ENCODE results near the gene MAP1B. TPM values are rescaled to one million over a fixed set of nuclear protein-coding genes. Genes with fewer than 3 reads are reported as not detected.

Gene MAP1B
- total RNA-seq, 1 experiment from 2014 or later, result 8.9 TPM

DNA sequence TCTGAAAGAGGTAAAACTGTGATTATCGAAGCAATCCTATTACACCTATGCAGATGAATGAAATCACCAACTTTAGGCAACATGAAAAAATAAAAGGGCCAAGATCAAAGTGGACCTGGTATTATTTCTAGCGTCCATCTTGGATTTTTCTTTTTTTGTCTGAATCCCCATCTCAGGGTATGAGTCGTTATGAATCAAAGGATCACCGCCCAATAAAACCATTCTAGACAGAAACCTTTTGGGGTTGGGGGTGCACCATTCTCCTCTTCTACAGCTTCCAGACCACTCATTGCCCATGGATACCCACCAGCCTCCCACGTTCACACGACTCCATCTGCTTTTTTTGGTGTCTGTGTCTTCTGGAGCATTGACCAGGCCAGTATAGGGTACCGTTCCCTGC lies 33.4 kb downstream of the MAP1B start:
- Histone ChIP-seq H3K4me1 (ENCODE audit: control insufficient read depth in 1 of 2, insufficient read depth in 2 of 2, low read length in 2 of 2) (peaks cover 0 to 12% of the 10 kb centered on the region in 2 experiments; a peak in 1 of 4 replicates), H3K79me2 (ENCODE audit: insufficient read depth, low read length) (no peaks in the 10 kb centered on the region), H3K27me3 (ENCODE audit: insufficient read depth, low read length) (no peaks in the 10 kb centered on the region), H3K36me3 (ENCODE audit: control insufficient read depth in 1 of 2, insufficient read depth in 2 of 2, low read length in 2 of 2) (no peaks in the 10 kb centered on the region), H3K27ac (ENCODE audit: low read depth, low read length) (no peak overlapping the region), H3K4me2 (ENCODE audit: low read length) (no peak overlapping the region), H3K9me3 (ENCODE audit: control insufficient read depth in 1 of 2, insufficient read depth in 1 of 2, low read depth in 1 of 2, low read length in 2 of 2) (no peaks in the 10 kb centered on the region), H2AFZ (ENCODE audit: low read depth, low read length, poor library complexity, severe bottlenecking) (no peak overlapping the region), H3K9ac (ENCODE audit: low read length) (no peak overlapping the region), H3K4me3 (replicated peaks in 1 of 2; ENCODE audit: low read depth in 1 of 2, low read length in 2 of 2) (no peak overlapping the region), H4K20me1 (ENCODE audit: insufficient read depth) (no peaks in the 10 kb centered on the region), H3K9me2 (ENCODE audit: insufficient read depth) (no peaks in the 10 kb centered on the region)
- POLR2A ChIA-PET, result no interaction called here
- CTCF ChIA-PET, result no interaction called here
- intact Hi-C loops (cut with micrococcal nuclease), result no loop called here
- no peak for ATAC-seq
- TF ChIP-seq, protein P1, sequence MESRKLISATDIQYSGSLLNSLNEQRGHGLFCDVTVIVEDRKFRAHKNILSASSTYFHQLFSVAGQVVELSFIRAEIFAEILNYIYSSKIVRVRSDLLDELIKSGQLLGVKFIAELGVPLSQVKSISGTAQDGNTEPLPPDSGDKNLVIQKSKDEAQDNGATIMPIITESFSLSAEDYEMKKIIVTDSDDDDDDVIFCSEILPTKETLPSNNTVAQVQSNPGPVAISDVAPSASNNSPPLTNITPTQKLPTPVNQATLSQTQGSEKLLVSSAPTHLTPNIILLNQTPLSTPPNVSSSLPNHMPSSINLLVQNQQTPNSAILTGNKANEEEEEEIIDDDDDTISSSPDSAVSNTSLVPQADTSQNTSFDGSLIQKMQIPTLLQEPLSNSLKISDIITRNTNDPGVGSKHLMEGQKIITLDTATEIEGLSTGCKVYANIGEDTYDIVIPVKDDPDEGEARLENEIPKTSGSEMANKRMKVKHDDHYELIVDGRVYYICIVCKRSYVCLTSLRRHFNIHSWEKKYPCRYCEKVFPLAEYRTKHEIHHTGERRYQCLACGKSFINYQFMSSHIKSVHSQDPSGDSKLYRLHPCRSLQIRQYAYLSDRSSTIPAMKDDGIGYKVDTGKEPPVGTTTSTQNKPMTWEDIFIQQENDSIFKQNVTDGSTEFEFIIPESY (IDR thresholded peaks at IDR 0.05; ENCODE audit: extremely low read depth, insufficient replicate concordance, low read length), result no peak
- TF ChIP-seq TCF7L2 (IDR thresholded peaks at IDR 0.05; ENCODE audit: borderline replicate concordance, extremely low read depth, insufficient read depth, insufficient read length) (no peak), POLR2AphosphoS5 (IDR thresholded peaks at IDR 0.05; ENCODE audit: low read depth, low read length) (no peak), ZFX (IDR thresholded peaks at IDR 0.05) (no peak), JUND (IDR thresholded peaks at IDR 0.05) (no peak), EGR1 (IDR thresholded peaks at IDR 0.05; ENCODE audit: low read depth) (no peak), POLR2A (IDR thresholded peaks at IDR 0.05; ENCODE audit: borderline replicate concordance, extremely low read depth, insufficient read depth, insufficient read length) (no peak), CEBPB (IDR thresholded peaks at IDR 0.05; ENCODE audit: low read depth) (no peak), SRF (IDR thresholded peaks at IDR 0.05; ENCODE audit: low read depth) (no peak), EZH2phosphoT487 (IDR thresholded peaks at IDR 0.05; ENCODE audit: borderline replicate concordance) (no peak)
- TF ChIP-seq, protein P2, sequence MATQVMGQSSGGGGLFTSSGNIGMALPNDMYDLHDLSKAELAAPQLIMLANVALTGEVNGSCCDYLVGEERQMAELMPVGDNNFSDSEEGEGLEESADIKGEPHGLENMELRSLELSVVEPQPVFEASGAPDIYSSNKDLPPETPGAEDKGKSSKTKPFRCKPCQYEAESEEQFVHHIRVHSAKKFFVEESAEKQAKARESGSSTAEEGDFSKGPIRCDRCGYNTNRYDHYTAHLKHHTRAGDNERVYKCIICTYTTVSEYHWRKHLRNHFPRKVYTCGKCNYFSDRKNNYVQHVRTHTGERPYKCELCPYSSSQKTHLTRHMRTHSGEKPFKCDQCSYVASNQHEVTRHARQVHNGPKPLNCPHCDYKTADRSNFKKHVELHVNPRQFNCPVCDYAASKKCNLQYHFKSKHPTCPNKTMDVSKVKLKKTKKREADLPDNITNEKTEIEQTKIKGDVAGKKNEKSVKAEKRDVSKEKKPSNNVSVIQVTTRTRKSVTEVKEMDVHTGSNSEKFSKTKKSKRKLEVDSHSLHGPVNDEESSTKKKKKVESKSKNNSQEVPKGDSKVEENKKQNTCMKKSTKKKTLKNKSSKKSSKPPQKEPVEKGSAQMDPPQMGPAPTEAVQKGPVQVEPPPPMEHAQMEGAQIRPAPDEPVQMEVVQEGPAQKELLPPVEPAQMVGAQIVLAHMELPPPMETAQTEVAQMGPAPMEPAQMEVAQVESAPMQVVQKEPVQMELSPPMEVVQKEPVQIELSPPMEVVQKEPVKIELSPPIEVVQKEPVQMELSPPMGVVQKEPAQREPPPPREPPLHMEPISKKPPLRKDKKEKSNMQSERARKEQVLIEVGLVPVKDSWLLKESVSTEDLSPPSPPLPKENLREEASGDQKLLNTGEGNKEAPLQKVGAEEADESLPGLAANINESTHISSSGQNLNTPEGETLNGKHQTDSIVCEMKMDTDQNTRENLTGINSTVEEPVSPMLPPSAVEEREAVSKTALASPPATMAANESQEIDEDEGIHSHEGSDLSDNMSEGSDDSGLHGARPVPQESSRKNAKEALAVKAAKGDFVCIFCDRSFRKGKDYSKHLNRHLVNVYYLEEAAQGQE (IDR thresholded peaks at IDR 0.05; ENCODE audit: low read depth), result no peak
- TF ChIP-seq, protein P3, sequence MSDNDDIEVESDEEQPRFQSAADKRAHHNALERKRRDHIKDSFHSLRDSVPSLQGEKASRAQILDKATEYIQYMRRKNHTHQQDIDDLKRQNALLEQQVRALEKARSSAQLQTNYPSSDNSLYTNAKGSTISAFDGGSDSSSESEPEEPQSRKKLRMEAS (IDR thresholded peaks at IDR 0.05), result no peak
- TF ChIP-seq, protein P4, sequence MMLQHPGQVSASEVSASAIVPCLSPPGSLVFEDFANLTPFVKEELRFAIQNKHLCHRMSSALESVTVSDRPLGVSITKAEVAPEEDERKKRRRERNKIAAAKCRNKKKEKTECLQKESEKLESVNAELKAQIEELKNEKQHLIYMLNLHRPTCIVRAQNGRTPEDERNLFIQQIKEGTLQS (IDR thresholded peaks at IDR 0.05), result no peak
- RAD21 ChIA-PET (ENCODE audit: low non-redundant PET in 1 of 2, low total read pairs in 2 of 2, uncharacterized antibody in 2 of 2, unreplicated experiment in 2 of 2), result no interaction called here
- no TSS peak for BruUV-seq (replicated peaks)
- no peak for DNase-seq (ENCODE audit: low read depth, low spot score)
